GM12891 (cell line): ENCODE data around the gene CBFA2T2.

ENCODE experiments used
- PAX5 ChIP-seq: IDR thresholded peaks from 2 replicates; pipeline ENCODE4 v1.6.1; 2011; ENCODE audit warnings: low read length, moderate library complexity, mild to moderate bottlenecking; ENCODE audit not compliant: insufficient read depth, severe bottlenecking
- POLR2A ChIP-seq: IDR thresholded peaks from 2 replicates; pipeline ENCODE4 v1.6.1; 2011; ENCODE audit warnings: low read depth, low read length, control low read depth
- POLR2AphosphoS5 ChIP-seq: IDR thresholded peaks from 2 replicates; pipeline ENCODE4 v1.6.1; 2011; ENCODE audit warnings: low read depth, low read length, control low read depth
- TAF1 ChIP-seq: IDR thresholded peaks from 2 replicates; pipeline ENCODE4 v1.6.1; 2011; ENCODE audit warnings: low read depth, low read length, control low read depth

DNA sequence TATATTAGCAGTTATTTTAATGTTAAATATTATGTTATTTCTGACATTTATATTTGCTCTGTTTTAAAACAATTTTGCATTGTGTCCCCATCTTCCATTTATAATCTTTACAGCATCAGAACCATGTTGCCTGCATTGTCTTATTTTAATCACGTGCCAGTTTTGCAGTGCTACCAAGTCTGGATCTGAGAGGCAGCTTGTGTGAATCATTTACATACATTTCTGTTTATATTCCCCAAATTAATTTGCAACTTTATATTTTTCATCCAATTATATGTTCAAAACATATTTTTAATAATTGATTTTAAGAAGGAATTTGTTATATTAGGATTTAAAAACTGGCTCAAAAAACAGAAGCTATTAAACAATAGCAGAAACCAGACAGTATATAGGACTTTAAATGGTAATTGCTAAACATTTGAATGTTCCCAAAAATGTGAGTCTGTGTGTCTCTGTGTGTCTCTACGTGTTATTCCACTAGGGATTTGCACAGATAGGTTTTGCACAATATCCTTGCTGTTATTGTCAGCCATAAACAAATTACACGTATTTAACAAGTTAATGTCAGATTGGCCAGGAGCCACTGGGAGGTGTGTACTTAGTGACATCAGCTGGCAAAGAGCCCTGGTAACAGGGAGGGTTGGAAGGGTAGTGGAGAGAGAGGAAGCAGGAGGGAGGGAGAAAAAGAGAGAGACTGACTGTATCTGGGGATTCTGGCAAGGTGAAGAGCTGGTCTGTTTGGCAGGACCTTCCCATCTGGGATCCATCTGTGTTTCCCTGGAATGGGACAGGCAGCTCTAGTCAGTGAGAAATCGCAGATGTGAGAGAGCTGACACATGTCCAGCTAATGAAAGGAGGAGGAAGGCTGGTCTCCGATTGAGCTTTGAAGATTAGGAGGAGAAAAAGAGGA, 72.1 kb downstream of the CBFA2T2 start:
- no peak for TF ChIP-seq POLR2A
- no peak for TF ChIP-seq POLR2AphosphoS5
- TF ChIP-seq TAF1: no peak
- TF ChIP-seq PAX5: no peak
